GM12878 (cell line): ENCODE results near the gene HS3ST3B1. TPM values are rescaled to one million over a fixed set of nuclear protein-coding genes. Genes with fewer than 3 reads are reported as not detected.

ENCODE experiments used
- ATAC-seq: fragments of 200-7000 bp; cut with Tn5 transposase; 3 replicates; pipeline ENCODE4 v1.9.1; 2020; ENCODE audit warnings: mild to moderate bottlenecking, moderate library complexity
- BruUV-seq: library from RNA; stranded (reverse); fragments of 400-500 nt; replicated peaks from 2 replicates; lab custom pipeline; 2021; lab: Mats Ljungman, UMichigan
- CTCF ChIA-PET: fragments of 300-600 bp; sonication (Branson Sonifier 250); formaldehyde crosslinking; extraction: SDS; loops from one replicate; lab custom pipeline; 2021; ENCODE audit warnings: inconsistent platforms; lab: Yijun Ruan, JAX
- POLR2A ChIA-PET: fragments of 350-600 bp; formaldehyde crosslinking; extraction: SDS; loops from one replicate; lab custom pipeline; 2021; ENCODE audit warnings: inconsistent platforms; lab: Charles Lee
- RAD21 ChIA-PET: fragments of 300-600 bp; sonication (Branson Sonifier 250); formaldehyde crosslinking; loops from one replicate; lab custom pipeline; 2023; ENCODE audit warnings: antibody characterized with exemption; ENCODE audit not compliant: unreplicated experiment; lab: Charles Lee
- SMC1A ChIA-PET: fragments of 300-600 bp; sonication (Branson Sonifier 250); formaldehyde crosslinking; loops from one replicate; lab custom pipeline; 2023; ENCODE audit not compliant: unreplicated experiment, uncharacterized antibody; lab: Charles Lee
- DNase-seq: peaks from one replicate; pipeline ENCODE4 v3.0.0-alpha.2; 2011; ENCODE audit warnings: low read depth, low spot score
- FAIRE-seq: peaks from 3 replicates; lab custom pipeline; 2011; peaks lifted over from hg19 to GRCh38; lab: Jason Lieb, UNC
- H2AFZ ChIP-seq: 2 replicates; pipeline ENCODE4 v1.6.0; 2011; ENCODE audit warnings: low read depth, low read length, control low read depth; ENCODE audit not compliant: control insufficient read depth
- H3K27ac ChIP-seq: 2 replicates; pipeline ENCODE4 v1.5.1; 2011; ENCODE audit warnings: control low read depth; ENCODE audit not compliant: control insufficient read depth, insufficient read depth
- H3K27me3 ChIP-seq, 2 experiments: replicated peaks in 1 of 2; 2 replicates each; pipeline versions ENCODE4 v1.6.0 to v1.6.1; 2011; ENCODE audit warnings: low read length in 1 of 2; ENCODE audit not compliant: control insufficient read depth in 2 of 2, insufficient read depth in 2 of 2
- H3K36me3 ChIP-seq, 2 experiments: 2 replicates each; pipeline ENCODE4 v1.5.1; 2011; ENCODE audit warnings: low read length in 1 of 2; ENCODE audit not compliant: control insufficient read depth in 2 of 2, insufficient read depth in 2 of 2
- H3K4me1 ChIP-seq: 2 replicates; pipeline ENCODE4 v1.6.1; 2011; ENCODE audit warnings: mild to moderate bottlenecking, low read length, moderate library complexity, mixed read lengths; ENCODE audit not compliant: control insufficient read depth, insufficient read depth
- H3K4me2 ChIP-seq: 2 replicates; pipeline ENCODE4 v1.6.0; 2011; ENCODE audit warnings: control low read depth; ENCODE audit not compliant: control insufficient read depth, insufficient read depth
- H3K4me3 ChIP-seq: fragments of 200-600 bp; sonication (generic); 2 replicates; pipeline ENCODE4 v1.5.1; 2016
- H3K79me2 ChIP-seq: 2 replicates; pipeline ENCODE4 v1.6.0; 2011; ENCODE audit warnings: low read length; ENCODE audit not compliant: control insufficient read depth, insufficient read depth
- H3K9ac ChIP-seq: 2 replicates; pipeline ENCODE4 v1.8.0; 2011; ENCODE audit warnings: low read length, control low read depth, mixed read lengths; ENCODE audit not compliant: control insufficient read depth, insufficient read depth
- H3K9me3 ChIP-seq: replicated peaks from 3 replicates; pipeline ENCODE4 v1.5.1; 2011; ENCODE audit warnings: mild to moderate bottlenecking, low read length; ENCODE audit not compliant: control insufficient read depth, insufficient read depth
- H4K20me1 ChIP-seq: 2 replicates; pipeline ENCODE4 v1.6.0; 2011; ENCODE audit not compliant: control insufficient read depth, insufficient read depth
- BACH1 ChIP-seq: fragments of 450-650 bp; IDR thresholded peaks from 2 replicates; pipeline ENCODE4 v1.6.1; 2017; ENCODE audit warnings: mild to moderate bottlenecking, borderline replicate concordance
- CREB1 ChIP-seq: IDR thresholded peaks from 2 replicates; pipeline ENCODE4 v1.6.1; 2012; ENCODE audit warnings: low read depth, mild to moderate bottlenecking, inconsistent platforms
- E2F4 ChIP-seq: IDR thresholded peaks from 2 replicates; pipeline ENCODE4 v1.6.1; 2012; ENCODE audit warnings: low read depth, low read length, improper control_type of control experiment
- E4F1 ChIP-seq: fragments of 450-650 bp; IDR thresholded peaks from 2 replicates; pipeline ENCODE4 v1.6.1; 2018; ENCODE audit warnings: borderline replicate concordance, mild to moderate bottlenecking; ENCODE audit not compliant: partially characterized antibody
- GATAD2B ChIP-seq: fragments of 450-650 bp; conservative IDR thresholded peaks from 2 replicates; pipeline ENCODE4 v1.6.1; 2017; ENCODE audit warnings: low read depth, mild to moderate bottlenecking, moderate library complexity
- HDAC2 ChIP-seq: fragments of 200-600 bp; sonication (generic); IDR thresholded peaks from 2 replicates; pipeline ENCODE4 v1.6.1; 2017
- IRF4 ChIP-seq: IDR thresholded peaks from 2 replicates; pipeline ENCODE4 v1.6.1; 2011; ENCODE audit warnings: low read depth, low read length
- MAX ChIP-seq: IDR thresholded peaks from 2 replicates; pipeline ENCODE4 v1.6.1; 2012; ENCODE audit warnings: low read depth, low read length, improper control_type of control experiment
- MTA2 ChIP-seq: fragments of 450-650 bp; IDR thresholded peaks from 2 replicates; pipeline ENCODE4 v1.6.1; 2016; ENCODE audit warnings: low read depth, mild to moderate bottlenecking, moderate library complexity
- MXI1 ChIP-seq: fragments of 150-350 bp; IDR thresholded peaks from 2 replicates; pipeline ENCODE4 v1.6.1; 2011; ENCODE audit warnings: low read depth, mild to moderate bottlenecking, inconsistent platforms, low read length, improper control_type of control experiment
- RCOR1 ChIP-seq: conservative IDR thresholded peaks from 2 replicates; pipeline ENCODE4 v1.6.1; 2012; ENCODE audit warnings: low read depth, low read length, improper control_type of control experiment
- TARDBP ChIP-seq: IDR thresholded peaks from 2 replicates; pipeline ENCODE4 v1.6.1; 2016; ENCODE audit warnings: borderline replicate concordance
- USF2 ChIP-seq: IDR thresholded peaks from 2 replicates; pipeline ENCODE4 v1.6.1; 2011; ENCODE audit warnings: low read depth, low read length, improper control_type of control experiment, borderline replicate concordance
- WGBS: methylation state at CpG from one replicate; pipeline ENCODE4 v1.1.6; 2016; ENCODE audit warnings: low lambda C conversion rate; ENCODE audit not compliant: insufficient replicate concordance, insufficient coverage; ENCODE audit errors: missing lambda C conversion rate; 5-methylcytosine and 5-hydroxymethylcytosine counted together
- in situ Hi-C: fragments of 300-500 bp; cut with MboI; formaldehyde crosslinking; loops from 9 replicates; pipeline ENCODE4 v1.14.3; 2018; ENCODE audit warnings: mixed read lengths
- intact Hi-C: fragments of 100-400 bp; cut with micrococcal nuclease; formaldehyde crosslinking; loops from one replicate; pipeline ENCODE4 v1.14.2; 2022; ENCODE audit not compliant: unreplicated experiment
- polyA plus RNA-seq, 11 experiments: library from polyadenylated mRNA; depleted of rRNA in 4 of 11; unstranded in 6 of 11; stranded (reverse) in 5 of 11; fragments of >200 nt; fragmentation: Nextera tagmentation in 4 of 11; fragmentation: Illumina TruSeq in 1 of 11; extraction: Ambion mirVana in 4 of 11; extraction: Trizol in 1 of 11; gene quantifications; 1 replicate in 1 of 11; 2 replicates in 10 of 11; pipeline versions ENCODE4 v1.2.1 to v1.2.3, GENCODE V29; 2011 to 2016; ENCODE audit warnings: inconsistent platforms in 2 of 11, missing spikeins in 2 of 11, low read depth in 1 of 11
- total RNA-seq, 4 experiments: library from RNA; depleted of rRNA in 3 of 4; stranded (reverse); fragments of >200 nt in 3 of 4; fragmentation: Illumina TruSeq in 1 of 4; extraction: Trizol in 1 of 4; gene quantifications; 2 replicates each; pipeline versions ENCODE4 v1.2.1 to v1.2.3, GENCODE V29; 2013 to 2021

The HS3ST3B1 gene
- total and polyA plus RNA-seq, 10 of the 15 experiments (the other 5 are each of a cell fraction or from before 2014, with no cell fraction given), result 0.03 to 0.14 (median 0.06) TPM; not detected in 3

- ChIA-PET RAD21 (no interaction called here), SMC1A (no interaction called here), POLR2A (no interaction called here), CTCF (no interaction called here)
- DNase-seq (no peak), ATAC-seq (no peak), FAIRE-seq (no peak)
- Histone ChIP-seq H2AFZ (no peak overlapping the region), H3K4me2 (no peak overlapping the region), H3K4me3 (no peak overlapping the region), H3K4me1 (no peaks in the 10 kb centered on the region), H3K27ac (no peak overlapping the region), H3K36me3 (no peaks in the 10 kb centered on the region), H3K27me3 (0 out of 4 replicates have a peak, but pooled peaks cover 0 to 2% of the 10 kb centered on the region in 2 experiments), H3K9ac (no peak overlapping the region), H4K20me1 (no peaks in the 10 kb centered on the region), H3K79me2 (no peaks in the 10 kb centered on the region), H3K9me3 (no peaks in the 10 kb centered on the region; the same call in 2 of the 3 replicates)
- no TSS peak for BruUV-seq
- 49% methylated on average over 13 of the region's 13 CpGs for WGBS
- in situ Hi-C loops (loop anchor here (5.0 kb wide), 1 partner anchor 718 kb away; no protein-coding TSS in a partner anchor), intact Hi-C loops (no loop called here)
- no peak for TF ChIP-seq RCOR1
- no peak for TF ChIP-seq MAX
- no peak for TF ChIP-seq HDAC2
Observed at GRCh38 chr17:14310101-14310500, 9.2 kb downstream of the HS3ST3B1 start.

- ChIA-PET SMC1A (no interaction called here), CTCF (no interaction called here), RAD21 (no interaction called here), POLR2A (no interaction called here)
- Histone ChIP-seq H3K9me3 (no peaks in the 10 kb centered on the region; the same call in 2 of the 3 replicates), H3K27me3 (0 out of 4 replicates have a peak, but pooled peaks cover 0 to 2% of the 10 kb centered on the region in 2 experiments), H3K79me2 (no peaks in the 10 kb centered on the region), H3K27ac (no peak overlapping the region), H4K20me1 (no peaks in the 10 kb centered on the region), H3K4me2 (no peak overlapping the region), H2AFZ (no peak overlapping the region), H3K9ac (no peak overlapping the region), H3K4me1 (no peaks in the 10 kb centered on the region), H3K36me3 (no peaks in the 10 kb centered on the region), H3K4me3 (no peak overlapping the region)
- FAIRE-seq, result no peak
- ATAC-seq, result no peak
- intact Hi-C loops, result no loop called here
- TF ChIP-seq USF2 (no peak), E2F4 (no peak), CREB1 (no peak), MTA2 (no peak), TARDBP (no peak), BACH1 (no peak), MXI1 (no peak), E4F1 (no peak), IRF4 (no peak), GATAD2B (no peak)
- no peak for DNase-seq
- in situ Hi-C loops, result loop anchor here (5.0 kb wide), 1 partner anchor 718 kb away; no protein-coding TSS in a partner anchor
- WGBS, result 48% methylated on average over 7 of the region's 7 CpGs
- no TSS peak for BruUV-seq
Observed at GRCh38 chr17:14310605-14311004, 9.7 kb downstream of the HS3ST3B1 start.
